ENCODE data around the gene LRP5.

GRCh38 chr11:68275721-68276507, 36.5 kb upstream of the LRP5 start:
- TF ChIP-seq GATA2 (IDR thresholded peaks at IDR 0.05; ENCODE audit: low read depth, low read length) (no peak), GATA3 (IDR thresholded peaks at IDR 0.05; ENCODE audit: low read depth, low read length) (no peak)

Measured in SH-SY5Y (cell line).